Activated naive CD8-positive, alpha-beta T cell treated with anti-CD3 and anti-CD28 coated beads, Interleukin-2, amount 50 U/mL, for 24 hours (primary cell): Measurements from ENCODE around the gene TMIE.

Experiments
- ATAC-seq: fragments of 150-1000 bp; cut with Tn5 transposase; one replicate; pipeline ENCODE4 v1.10.0; 2021
- DNase-seq: peaks from one replicate; pipeline ENCODE4 v3.0.0; 2021
- H3K27ac Mint-ChIP-seq: one replicate; pipeline ENCODE4 v1.8.0; 2021; ENCODE audit warnings: mild to moderate bottlenecking, mixed read lengths
- H3K27me3 Mint-ChIP-seq: one replicate; pipeline ENCODE4 v1.8.0; 2021; ENCODE audit warnings: mixed read lengths
- H3K36me3 Mint-ChIP-seq: one replicate; pipeline ENCODE4 v1.8.0; 2021; ENCODE audit warnings: low read depth, mixed read lengths
- H3K4me1 Mint-ChIP-seq: one replicate; pipeline ENCODE4 v1.8.0; 2021; ENCODE audit warnings: mixed read lengths
- H3K4me3 Mint-ChIP-seq: one replicate; pipeline ENCODE4 v1.8.0; 2021; ENCODE audit warnings: mild to moderate bottlenecking, moderate library complexity, mixed read lengths
- H3K9me3 Mint-ChIP-seq: one replicate; pipeline ENCODE4 v1.8.0; 2021; ENCODE audit warnings: mixed read lengths

TMIE gene

GRCh38 chr3:46713898-46714552, 12.8 kb downstream of the TMIE start:
- ATAC-seq (peak; percentile 64), DNase-seq (no peak)
- H3K4me1 Mint-ChIP-seq, result no peaks in the 10 kb centered on the region
- H3K27me3 Mint-ChIP-seq, result peaks cover 9% of the 10 kb centered on the region
- H3K27ac Mint-ChIP-seq, result no peak overlapping the region
- no peaks in the 10 kb centered on the region for H3K9me3 Mint-ChIP-seq
- no peak overlapping the region for H3K4me3 Mint-ChIP-seq
- no peaks in the 10 kb centered on the region for H3K36me3 Mint-ChIP-seq

- Mint-ChIP-seq H3K9me3 (no peaks in the 10 kb centered on the region), H3K27ac (no peak overlapping the region), H3K4me1 (no peaks in the 10 kb centered on the region), H3K27me3 (peaks cover 13% of the 10 kb centered on the region), H3K36me3 (no peaks in the 10 kb centered on the region), H3K4me3 (no peak overlapping the region)
- DNase-seq, result no peak
- ATAC-seq, result no peak
These were observed 13.7 kb downstream of the TMIE start for GRCh38 chr3:46714728-46715506.

GRCh38 chr3:46715507-46716175, 14.4 kb downstream of the TMIE start:
- no peaks in the 10 kb centered on the region for H3K4me1 Mint-ChIP-seq
- peaks cover 13% of the 10 kb centered on the region for H3K27me3 Mint-ChIP-seq
- H3K27ac Mint-ChIP-seq, result no peak overlapping the region
- H3K4me3 Mint-ChIP-seq, result no peak overlapping the region
- no peaks in the 10 kb centered on the region for H3K9me3 Mint-ChIP-seq
- no peak for DNase-seq
- ATAC-seq, result no peak
- H3K36me3 Mint-ChIP-seq, result no peaks in the 10 kb centered on the region

GRCh38 chr3:46716461-46717441, 15.6 kb downstream of the TMIE start:
- Mint-ChIP-seq H3K9me3 (no peaks in the 10 kb centered on the region), H3K36me3 (no peaks in the 10 kb centered on the region), H3K4me1 (no peaks in the 10 kb centered on the region), H3K4me3 (no peak overlapping the region), H3K27me3 (peaks cover 15% of the 10 kb centered on the region), H3K27ac (no peak overlapping the region)
- no peak for ATAC-seq
- DNase-seq, result no peak

GRCh38 chr3:46717447-46718231, 16.4 kb downstream of the TMIE start, which contains the start of gene PRSS50:
Gene PRSS50, minus strand, starts transcription at chr3:46717869. Its CDS starts 45 bp downstream, at chr3:46717824.
- ATAC-seq (peak; percentile 35), DNase-seq (peak; percentile 48)
- Mint-ChIP-seq H3K27me3 (peaks cover 15% of the 10 kb centered on the region), H3K9me3 (no peaks in the 10 kb centered on the region), H3K36me3 (no peaks in the 10 kb centered on the region), H3K4me1 (no peaks in the 10 kb centered on the region), H3K4me3 (no peak within 1 kb of the TSS), H3K27ac (no peak within 1 kb of the TSS)

GRCh38 chr3:46719044-46719565, 17.9 kb downstream of the TMIE start:
- Mint-ChIP-seq H3K4me3 (no peak overlapping the region), H3K4me1 (no peaks in the 10 kb centered on the region), H3K27ac (no peak overlapping the region), H3K9me3 (no peaks in the 10 kb centered on the region), H3K36me3 (no peaks in the 10 kb centered on the region), H3K27me3 (peaks cover 15% of the 10 kb centered on the region)
- DNase-seq (no peak), ATAC-seq (no peak)

- Mint-ChIP-seq H3K27me3 (peaks cover 15% of the 10 kb centered on the region), H3K4me1 (no peaks in the 10 kb centered on the region), H3K9me3 (no peaks in the 10 kb centered on the region), H3K27ac (no peak overlapping the region), H3K4me3 (no peak overlapping the region), H3K36me3 (no peaks in the 10 kb centered on the region)
- DNase-seq (no peak), ATAC-seq (no peak)
These were observed 18.6 kb downstream of the TMIE start for GRCh38 chr3:46719735-46720271.

- Mint-ChIP-seq H3K4me3 (no peak overlapping the region), H3K27ac (no peak overlapping the region), H3K4me1 (no peaks in the 10 kb centered on the region), H3K27me3 (peaks cover 15% of the 10 kb centered on the region), H3K36me3 (no peaks in the 10 kb centered on the region), H3K9me3 (no peaks in the 10 kb centered on the region)
- DNase-seq (no peak), ATAC-seq (no peak)
These were observed 19.8 kb downstream of the TMIE start for GRCh38 chr3:46721009-46721408.

- Mint-ChIP-seq H3K4me1 (no peaks in the 10 kb centered on the region), H3K9me3 (no peaks in the 10 kb centered on the region), H3K4me3 (no peak overlapping the region), H3K36me3 (no peaks in the 10 kb centered on the region), H3K27ac (no peak overlapping the region), H3K27me3 (peaks cover 12% of the 10 kb centered on the region)
- DNase-seq (no peak), ATAC-seq (no peak)
These were observed 21.3 kb downstream of the TMIE start for GRCh38 chr3:46722443-46722842.

- H3K9me3 Mint-ChIP-seq, result no peaks in the 10 kb centered on the region
- H3K27me3 Mint-ChIP-seq, result peaks cover 4% of the 10 kb centered on the region
- no peaks in the 10 kb centered on the region for H3K4me1 Mint-ChIP-seq
These were observed 23.2 kb downstream of the TMIE start for GRCh38 chr3:46724424-46724823.

GRCh38 chr3:46725621-46726314, 24.6 kb downstream of the TMIE start:
- Mint-ChIP-seq H3K27me3 (peaks cover 4% of the 10 kb centered on the region), H3K4me1 (no peaks in the 10 kb centered on the region), H3K36me3 (no peaks in the 10 kb centered on the region), H3K27ac (no peak overlapping the region), H3K4me3 (no peak overlapping the region), H3K9me3 (no peaks in the 10 kb centered on the region)
- ATAC-seq, result no peak
- no peak for DNase-seq

More at GRCh38 chr3:46724424-46724823, 23.2 kb downstream of the TMIE start:
- DNase-seq (no peak), ATAC-seq (no peak)
- H3K36me3 Mint-ChIP-seq, result no peaks in the 10 kb centered on the region
- no peak overlapping the region for H3K27ac Mint-ChIP-seq
- no peak overlapping the region for H3K4me3 Mint-ChIP-seq

- Mint-ChIP-seq H3K27ac (no peak overlapping the region), H3K27me3 (peaks cover 2% of the 10 kb centered on the region), H3K36me3 (no peaks in the 10 kb centered on the region), H3K4me1 (no peaks in the 10 kb centered on the region), H3K4me3 (no peak overlapping the region), H3K9me3 (no peaks in the 10 kb centered on the region)
- ATAC-seq (no peak), DNase-seq (no peak)
These were observed 27.8 kb downstream of the TMIE start for GRCh38 chr3:46729038-46729437.

- no peaks in the 10 kb centered on the region for H3K9me3 Mint-ChIP-seq
- H3K27ac Mint-ChIP-seq, result no peak overlapping the region
- H3K36me3 Mint-ChIP-seq, result no peaks in the 10 kb centered on the region
- ATAC-seq (no peak), DNase-seq (no peak)
- no peak overlapping the region for H3K4me3 Mint-ChIP-seq
- H3K4me1 Mint-ChIP-seq, result no peaks in the 10 kb centered on the region
- H3K27me3 Mint-ChIP-seq, result peaks cover 2% of the 10 kb centered on the region
These were observed 29.6 kb downstream of the TMIE start for GRCh38 chr3:46730819-46731218.
